ENCODE data around the gene IL21.

IL21 gene

GRCh38 chr4:122616915-122617596, 3.8 kb downstream of the IL21 start:
- no peaks in the 10 kb centered on the region for H3K9me3 ChIP-seq (ENCODE audit: control insufficient read depth, low read length)
- H3K27ac ChIP-seq (ENCODE audit: insufficient read depth, low read depth, low read length, poor library complexity, severe bottlenecking) = no peak overlapping the region
- no peaks in the 10 kb centered on the region for H3K4me1 ChIP-seq (ENCODE audit: control insufficient read depth, insufficient read depth, low read length)
- no peaks in the 10 kb centered on the region for H3K36me3 ChIP-seq (ENCODE audit: control insufficient read depth, insufficient read depth, low read length)
- 88 to 94% methylated on average over 4 of the region's 6 CpGs for WGBS, 2 experiments
- H3K4me3 ChIP-seq (ENCODE audit: insufficient read depth, low read depth, low read length) = no peak overlapping the region
- no peaks in the 10 kb centered on the region for H3K27me3 ChIP-seq (ENCODE audit: control insufficient read depth, insufficient read depth, low read length, poor library complexity, severe bottlenecking)

- WGBS, 2 experiments = 100% methylated on average over 1 of the region's 1 CpG; no CpG with 5 or more reads in 1 of the 2 experiments
- no peaks in the 10 kb centered on the region for H3K4me1 ChIP-seq (ENCODE audit: control insufficient read depth, insufficient read depth, low read length)
- H3K27ac ChIP-seq (ENCODE audit: insufficient read depth, low read depth, low read length, poor library complexity, severe bottlenecking) = no peak overlapping the region
- no peaks in the 10 kb centered on the region for H3K9me3 ChIP-seq (ENCODE audit: control insufficient read depth, low read length)
- H3K27me3 ChIP-seq (ENCODE audit: control insufficient read depth, insufficient read depth, low read length, poor library complexity, severe bottlenecking) = no peaks in the 10 kb centered on the region
- no peak overlapping the region for H3K4me3 ChIP-seq (ENCODE audit: insufficient read depth, low read depth, low read length)
- H3K36me3 ChIP-seq (ENCODE audit: control insufficient read depth, insufficient read depth, low read length) = no peaks in the 10 kb centered on the region
Measured at GRCh38 chr4:122614621-122615020, 6.2 kb downstream of the IL21 start.

GRCh38 chr4:122612540-122612939, 8.3 kb downstream of the IL21 start:
- Histone ChIP-seq H3K27me3 (ENCODE audit: control insufficient read depth, insufficient read depth, low read length, poor library complexity, severe bottlenecking) (no peaks in the 10 kb centered on the region), H3K4me3 (ENCODE audit: insufficient read depth, low read depth, low read length) (no peak overlapping the region), H3K36me3 (ENCODE audit: control insufficient read depth, insufficient read depth, low read length) (no peaks in the 10 kb centered on the region), H3K4me1 (ENCODE audit: control insufficient read depth, insufficient read depth, low read length) (no peaks in the 10 kb centered on the region), H3K9me3 (ENCODE audit: control insufficient read depth, low read length) (no peaks in the 10 kb centered on the region), H3K27ac (ENCODE audit: insufficient read depth, low read depth, low read length, poor library complexity, severe bottlenecking) (no peak overlapping the region)
- 84 to 93% methylated on average over 2 to 3 of the region's 3 CpGs for WGBS, 2 experiments

GRCh38 chr4:122606364-122607043, 14.4 kb downstream of the IL21 start:
- Histone ChIP-seq H3K4me3 (ENCODE audit: insufficient read depth, low read depth, low read length) (no peak overlapping the region), H3K27me3 (ENCODE audit: control insufficient read depth, insufficient read depth, low read length, poor library complexity, severe bottlenecking) (no peaks in the 10 kb centered on the region), H3K9me3 (ENCODE audit: control insufficient read depth, low read length) (no peaks in the 10 kb centered on the region), H3K36me3 (ENCODE audit: control insufficient read depth, insufficient read depth, low read length) (no peaks in the 10 kb centered on the region), H3K27ac (ENCODE audit: insufficient read depth, low read depth, low read length, poor library complexity, severe bottlenecking) (no peak overlapping the region), H3K4me1 (ENCODE audit: control insufficient read depth, insufficient read depth, low read length) (no peaks in the 10 kb centered on the region)
- 78 to 83% methylated on average over 4 of the region's 4 CpGs for WGBS, 2 experiments

- no peaks in the 10 kb centered on the region for H3K36me3 ChIP-seq (ENCODE audit: control insufficient read depth, insufficient read depth, low read length)
- no peaks in the 10 kb centered on the region for H3K9me3 ChIP-seq (ENCODE audit: control insufficient read depth, low read length)
- no peaks in the 10 kb centered on the region for H3K4me1 ChIP-seq (ENCODE audit: control insufficient read depth, insufficient read depth, low read length)
- WGBS, 2 experiments = 75 to 77% methylated on average over 1 of the region's 1 CpG
- no peak overlapping the region for H3K4me3 ChIP-seq (ENCODE audit: insufficient read depth, low read depth, low read length)
- H3K27ac ChIP-seq (ENCODE audit: insufficient read depth, low read depth, low read length, poor library complexity, severe bottlenecking) = no peak overlapping the region
- H3K27me3 ChIP-seq (ENCODE audit: control insufficient read depth, insufficient read depth, low read length, poor library complexity, severe bottlenecking) = no peaks in the 10 kb centered on the region
Measured at GRCh38 chr4:122604146-122604545, 16.7 kb downstream of the IL21 start.

- H3K27me3 ChIP-seq (ENCODE audit: control insufficient read depth, insufficient read depth, low read length, poor library complexity, severe bottlenecking) = no peaks in the 10 kb centered on the region
- no peaks in the 10 kb centered on the region for H3K4me1 ChIP-seq (ENCODE audit: control insufficient read depth, insufficient read depth, low read length)
- no peak overlapping the region for H3K27ac ChIP-seq (ENCODE audit: insufficient read depth, low read depth, low read length, poor library complexity, severe bottlenecking)
- H3K4me3 ChIP-seq (ENCODE audit: insufficient read depth, low read depth, low read length) = no peak overlapping the region
- no peaks in the 10 kb centered on the region for H3K36me3 ChIP-seq (ENCODE audit: control insufficient read depth, insufficient read depth, low read length)
- whole genome bisulfite sequencing, 2 experiments = 94 to 95% methylated on average over 8 of the region's 8 CpGs
- H3K9me3 ChIP-seq (ENCODE audit: control insufficient read depth, low read length) = no peaks in the 10 kb centered on the region
Measured at GRCh38 chr4:122603156-122603574, 17.7 kb downstream of the IL21 start.

GRCh38 chr4:122602277-122603142, 18.4 kb downstream of the IL21 start:
- H3K27ac ChIP-seq (ENCODE audit: insufficient read depth, low read depth, low read length, poor library complexity, severe bottlenecking) = no peak overlapping the region
- 72 to 75% methylated on average over 12 to 13 of the region's 13 CpGs for WGBS, 2 experiments

GRCh38 chr4:122591196-122591595, 29.7 kb downstream of the IL21 start:
- no peaks in the 10 kb centered on the region for H3K36me3 ChIP-seq (ENCODE audit: control insufficient read depth, insufficient read depth, low read length)
- H3K9me3 ChIP-seq (ENCODE audit: control insufficient read depth, low read length) = no peaks in the 10 kb centered on the region
- H3K4me3 ChIP-seq (ENCODE audit: insufficient read depth, low read depth, low read length) = no peak overlapping the region
- 90 to 92% methylated on average over 2 of the region's 2 CpGs for WGBS, 2 experiments
- H3K27me3 ChIP-seq (ENCODE audit: control insufficient read depth, insufficient read depth, low read length, poor library complexity, severe bottlenecking) = no peaks in the 10 kb centered on the region
- no peak overlapping the region for H3K27ac ChIP-seq (ENCODE audit: insufficient read depth, low read depth, low read length, poor library complexity, severe bottlenecking)
- no peaks in the 10 kb centered on the region for H3K4me1 ChIP-seq (ENCODE audit: control insufficient read depth, insufficient read depth, low read length)

More at GRCh38 chr4:122602277-122603142, 18.4 kb downstream of the IL21 start:
- H3K36me3 ChIP-seq (ENCODE audit: control insufficient read depth, insufficient read depth, low read length) = no peaks in the 10 kb centered on the region
- no peaks in the 10 kb centered on the region for H3K9me3 ChIP-seq (ENCODE audit: control insufficient read depth, low read length)
- no peak overlapping the region for H3K4me3 ChIP-seq (ENCODE audit: insufficient read depth, low read depth, low read length)
- no peaks in the 10 kb centered on the region for H3K27me3 ChIP-seq (ENCODE audit: control insufficient read depth, insufficient read depth, low read length, poor library complexity, severe bottlenecking)
- H3K4me1 ChIP-seq (ENCODE audit: control insufficient read depth, insufficient read depth, low read length) = no peaks in the 10 kb centered on the region

GRCh38 chr4:122588453-122589238, 32.2 kb downstream of the IL21 start:
- Histone ChIP-seq H3K27me3 (ENCODE audit: control insufficient read depth, insufficient read depth, low read length, poor library complexity, severe bottlenecking) (no peaks in the 10 kb centered on the region), H3K36me3 (ENCODE audit: control insufficient read depth, insufficient read depth, low read length) (no peaks in the 10 kb centered on the region), H3K4me1 (ENCODE audit: control insufficient read depth, insufficient read depth, low read length) (no peaks in the 10 kb centered on the region), H3K27ac (ENCODE audit: insufficient read depth, low read depth, low read length, poor library complexity, severe bottlenecking) (no peak overlapping the region), H3K4me3 (ENCODE audit: insufficient read depth, low read depth, low read length) (no peak overlapping the region), H3K9me3 (ENCODE audit: control insufficient read depth, low read length) (no peaks in the 10 kb centered on the region)
- 91 to 94% methylated on average over 4 of the region's 4 CpGs for WGBS, 2 experiments

Measured in ectodermal cell (in vitro differentiated cells).